Sigmoid colon (tissue), 7 donors: ENCODE results near the gene EHMT1. TPM values are rescaled to one million over a fixed set of nuclear protein-coding genes. Genes with fewer than 3 reads are reported as not detected.

Experiments used
- DNase-seq: peaks from one replicate; pipeline ENCODE4 v3.0.0-alpha.2; 2019
- H3K27ac ChIP-seq, 4 donors: fragments of 200-600 bp; sonication (generic); one replicate each; pipeline ENCODE4 v1.5.1; 2016 to 2019; ENCODE audit warnings: mild to moderate bottlenecking in 1 of 4
- H3K27me3 ChIP-seq, 3 donors: fragments of 200-600 bp; sonication (generic); one replicate each; pipeline ENCODE4 v1.5.1; 2019; ENCODE audit warnings: mild to moderate bottlenecking in 1 of 3
- H3K36me3 ChIP-seq, 4 donors: fragments of 200-600 bp; sonication (generic); one replicate each; pipeline ENCODE4 v1.5.1; 2016 to 2019
- H3K4me1 ChIP-seq, 4 donors: fragments of 200-600 bp; sonication (generic); one replicate each; pipeline ENCODE4 v1.5.1; 2017 to 2019
- H3K4me3 ChIP-seq, 4 donors: fragments of 200-600 bp; sonication (generic); one replicate each; pipeline ENCODE4 v1.5.1; 2017 to 2019; ENCODE audit warnings: mild to moderate bottlenecking in 2 of 4, moderate library complexity in 1 of 4
- H3K9me3 ChIP-seq, 4 donors: fragments of 200-600 bp in 3 of 4; sonication (generic) in 3 of 4; one replicate each; pipeline versions ENCODE4 v1.5.1 to v1.6.1; 2013 to 2019
- CTCF ChIP-seq, 4 experiments: fragments of 450-650 bp in 3 of 4; fragments of 200-600 bp in 1 of 4; IDR thresholded peaks; one replicate each; pipeline ENCODE4 v1.5.1; 2016 to 2019; ENCODE audit warnings: antibody characterized with exemption in 4 of 4, mild to moderate bottlenecking in 3 of 4, moderate library complexity in 2 of 4
- EP300 ChIP-seq, 4 donors: sonication (generic); formaldehyde crosslinking; IDR thresholded peaks; one replicate each; pipeline ENCODE4 v1.6.1; 2017; ENCODE audit warnings: antibody characterized with exemption in 4 of 4
- POLR2A ChIP-seq, 2 donors: fragments of 450-650 bp; IDR thresholded peaks; one replicate each; pipeline ENCODE4 v1.6.1; 2016; ENCODE audit warnings: antibody characterized with exemption in 2 of 2, mild to moderate bottlenecking in 2 of 2, moderate library complexity in 2 of 2
- POLR2AphosphoS5 ChIP-seq, 4 donors: sonication (generic); formaldehyde crosslinking; IDR thresholded peaks; one replicate each; pipeline ENCODE4 v1.6.1; 2017; ENCODE audit warnings: antibody characterized with exemption in 4 of 4
- WGBS, 2 donors: extraction: QIAGEN DNeasy Blood & Tissue Kit; methylation state at CpG; one replicate each; pipeline ENCODE4 v1.1.7; 2013; 5-methylcytosine and 5-hydroxymethylcytosine counted together
- intact Hi-C: fragments of 100-400 bp; cut with DNase I; formaldehyde crosslinking; loops from one replicate; pipeline ENCODE4 v1.15.1; 2023
- polyA plus RNA-seq, 3 donors: library from polyadenylated mRNA; stranded (reverse); fragments of 200-250 nt; gene quantifications; one replicate each; pipeline ENCODE4 v1.2.3, GENCODE V29; 2013
- total RNA-seq, 4 donors: library from RNA; depleted of rRNA; stranded (reverse); fragments of >200 nt; gene quantifications; one replicate each; pipeline ENCODE4 v1.1.0, GENCODE V29; 2016
- donor health status: healthy with polysubstance abuse.
- donor health status: Bipolar disorder and iron deficiency.
- donor health status: healthy.

EHMT1 gene
- total and polyA plus RNA-seq, 7 donors: 19.2 to 91.4 (median 60.4) TPM

DNA sequence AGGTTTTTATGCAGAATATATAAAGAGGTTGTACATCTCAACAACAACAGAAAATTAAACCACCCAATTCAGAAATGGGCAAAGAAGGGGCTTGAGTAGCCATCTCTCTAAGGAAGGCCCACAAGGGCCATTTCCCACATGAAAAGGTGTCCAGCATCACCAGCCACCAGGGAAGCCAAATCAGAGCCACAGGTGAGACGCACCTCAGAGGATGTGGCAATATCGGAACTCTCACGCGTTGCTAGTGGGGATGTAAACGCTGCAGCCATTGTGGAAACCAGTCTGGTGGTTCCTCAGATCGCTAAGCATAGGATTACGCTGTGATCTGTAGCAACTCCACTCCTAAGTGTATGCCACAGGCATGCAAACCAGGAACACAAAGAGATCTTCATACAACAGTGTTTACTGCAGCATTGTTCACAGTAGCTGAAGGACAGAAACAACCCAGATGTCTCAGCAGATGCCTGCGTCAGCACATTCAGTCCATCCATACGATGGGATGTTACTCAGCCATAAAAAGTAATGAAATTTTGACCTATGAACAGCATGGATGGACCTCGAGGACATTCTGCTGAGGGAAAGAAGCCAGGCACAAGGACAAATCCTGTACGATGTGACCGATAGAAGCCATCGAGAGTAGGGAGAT lies 174.5 kb downstream of the EHMT1 start:
- 93 to 96% methylated on average over 13 of the region's 13 CpGs for WGBS, 2 donors
- DNase-seq: no peak
- H3K36me3 ChIP-seq: peaks cover 4 to 93% (median 34%) of the 10 kb centered on the region in 4 donors
- no peak overlapping the region for H3K27ac ChIP-seq
- no peak overlapping the region for H3K4me3 ChIP-seq
- H3K27me3 ChIP-seq: no peaks in the 10 kb centered on the region
- no peak for TF ChIP-seq POLR2A (IDR thresholded peaks at IDR 0.05)
- no peak for TF ChIP-seq POLR2AphosphoS5 (IDR thresholded peaks at IDR 0.05)
- TF ChIP-seq EP300 (IDR thresholded peaks at IDR 0.05): no peak
- TF ChIP-seq CTCF (IDR thresholded peaks at IDR 0.05): no peak
- H3K4me1 ChIP-seq: no peaks in the 10 kb centered on the region
- H3K9me3 ChIP-seq: no peaks in the 10 kb centered on the region
- intact Hi-C loops: no loop called here

- WGBS, 2 donors: 76 to 90% methylated on average over 9 of the region's 9 CpGs
- intact Hi-C loops: no loop called here
- H3K4me3 ChIP-seq: no peak overlapping the region
- peaks cover 4 to 97% (median 48%) of the 10 kb centered on the region in 4 donors for H3K36me3 ChIP-seq
- H3K27ac ChIP-seq: no peak overlapping the region
- H3K4me1 ChIP-seq: no peaks in the 10 kb centered on the region
- TF ChIP-seq CTCF (IDR thresholded peaks at IDR 0.05) (no peak), POLR2A (IDR thresholded peaks at IDR 0.05) (no peak), EP300 (IDR thresholded peaks at IDR 0.05) (no peak), POLR2AphosphoS5 (IDR thresholded peaks at IDR 0.05) (no peak)
- H3K27me3 ChIP-seq: no peaks in the 10 kb centered on the region
- H3K9me3 ChIP-seq: no peaks in the 10 kb centered on the region
- DNase-seq: no peak
Observed at GRCh38 chr9:137795156-137795666, 176.4 kb downstream of the EHMT1 start.

DNA sequence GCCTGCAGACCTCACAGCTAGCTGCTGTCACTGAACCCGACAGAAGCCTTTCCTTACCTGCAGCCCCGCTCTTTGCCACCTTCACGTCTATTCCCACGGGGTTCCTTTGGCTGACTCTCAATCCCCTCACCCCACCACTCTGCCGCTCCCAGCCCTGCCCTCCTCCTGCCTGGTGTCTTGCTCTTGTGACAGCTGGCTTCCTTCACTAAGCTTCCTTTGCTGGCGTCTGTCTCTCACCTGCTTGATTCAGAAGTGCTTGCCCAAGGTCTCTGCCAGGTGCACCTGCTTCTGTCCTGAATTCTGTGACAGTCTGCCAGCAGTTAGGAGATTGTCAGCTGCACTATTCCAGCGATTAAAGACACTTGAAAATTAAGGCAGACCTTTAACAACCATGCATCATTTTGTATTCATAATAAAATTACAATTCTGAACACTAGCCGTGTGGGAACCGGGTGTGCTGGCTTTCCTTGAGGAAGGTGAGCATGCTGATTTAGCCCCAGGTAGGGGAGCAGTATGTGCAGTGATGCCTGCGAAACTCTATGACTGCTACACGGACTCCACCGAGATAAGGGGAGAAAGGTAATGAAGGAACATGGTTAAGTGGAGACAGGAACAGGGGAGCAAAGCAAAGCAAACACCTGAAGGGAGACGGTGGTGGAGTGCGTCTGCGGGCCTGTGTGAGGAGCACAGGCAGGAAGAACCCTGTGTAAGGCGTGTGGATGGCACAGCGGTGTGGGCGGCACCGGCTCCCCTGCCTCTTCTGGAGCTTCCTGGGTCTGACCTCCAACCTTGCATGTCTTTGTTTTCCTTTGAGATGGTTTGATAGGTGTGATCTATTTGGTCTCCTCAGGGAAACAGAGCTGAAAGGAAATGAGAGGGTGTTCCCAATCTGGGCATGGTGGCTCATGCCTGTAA lies 178.7 kb downstream of the EHMT1 start:
- 93 to 94% methylated on average over 19 of the region's 19 CpGs for WGBS, 2 donors
- H3K4me3 ChIP-seq: no peak overlapping the region
- H3K36me3 ChIP-seq: peaks cover 4 to 97% (median 46%) of the 10 kb centered on the region in 4 donors
- no peak overlapping the region for H3K27ac ChIP-seq
- no peak for TF ChIP-seq CTCF (IDR thresholded peaks at IDR 0.05)
- TF ChIP-seq EP300 (IDR thresholded peaks at IDR 0.05): no peak
- no peak for TF ChIP-seq POLR2A (IDR thresholded peaks at IDR 0.05)
- TF ChIP-seq POLR2AphosphoS5 (IDR thresholded peaks at IDR 0.05): no peak
- no peaks in the 10 kb centered on the region for H3K27me3 ChIP-seq
- no peaks in the 10 kb centered on the region for H3K4me1 ChIP-seq
- intact Hi-C loops: no loop called here
- no peak for DNase-seq
- no peaks in the 10 kb centered on the region for H3K9me3 ChIP-seq

- Histone ChIP-seq H3K36me3 (peaks cover 4 to 97% (median 45%) of the 10 kb centered on the region in 4 donors), H3K27me3 (no peaks in the 10 kb centered on the region), H3K27ac (no peak overlapping the region), H3K4me3 (no peak overlapping the region), H3K9me3 (no peaks in the 10 kb centered on the region), H3K4me1 (no peaks in the 10 kb centered on the region)
- WGBS, 2 donors: 95 to 96% methylated on average over 9 of the region's 9 CpGs
- TF ChIP-seq EP300 (IDR thresholded peaks at IDR 0.05) (no peak), POLR2A (IDR thresholded peaks at IDR 0.05) (no peak), POLR2AphosphoS5 (IDR thresholded peaks at IDR 0.05) (no peak), CTCF (IDR thresholded peaks at IDR 0.05) (no peak)
- intact Hi-C loops: no loop called here
- DNase-seq: no peak
Observed at GRCh38 chr9:137798142-137798541, 179.3 kb downstream of the EHMT1 start.
